ENCODE measurements around the gene C5orf52.
"Not testable (repeated sequence)": the region's sequence is repeated elsewhere in the genome, so short reads cannot be mapped to it uniquely, and the experiment has no call there.

C5orf52 gene

DNA sequence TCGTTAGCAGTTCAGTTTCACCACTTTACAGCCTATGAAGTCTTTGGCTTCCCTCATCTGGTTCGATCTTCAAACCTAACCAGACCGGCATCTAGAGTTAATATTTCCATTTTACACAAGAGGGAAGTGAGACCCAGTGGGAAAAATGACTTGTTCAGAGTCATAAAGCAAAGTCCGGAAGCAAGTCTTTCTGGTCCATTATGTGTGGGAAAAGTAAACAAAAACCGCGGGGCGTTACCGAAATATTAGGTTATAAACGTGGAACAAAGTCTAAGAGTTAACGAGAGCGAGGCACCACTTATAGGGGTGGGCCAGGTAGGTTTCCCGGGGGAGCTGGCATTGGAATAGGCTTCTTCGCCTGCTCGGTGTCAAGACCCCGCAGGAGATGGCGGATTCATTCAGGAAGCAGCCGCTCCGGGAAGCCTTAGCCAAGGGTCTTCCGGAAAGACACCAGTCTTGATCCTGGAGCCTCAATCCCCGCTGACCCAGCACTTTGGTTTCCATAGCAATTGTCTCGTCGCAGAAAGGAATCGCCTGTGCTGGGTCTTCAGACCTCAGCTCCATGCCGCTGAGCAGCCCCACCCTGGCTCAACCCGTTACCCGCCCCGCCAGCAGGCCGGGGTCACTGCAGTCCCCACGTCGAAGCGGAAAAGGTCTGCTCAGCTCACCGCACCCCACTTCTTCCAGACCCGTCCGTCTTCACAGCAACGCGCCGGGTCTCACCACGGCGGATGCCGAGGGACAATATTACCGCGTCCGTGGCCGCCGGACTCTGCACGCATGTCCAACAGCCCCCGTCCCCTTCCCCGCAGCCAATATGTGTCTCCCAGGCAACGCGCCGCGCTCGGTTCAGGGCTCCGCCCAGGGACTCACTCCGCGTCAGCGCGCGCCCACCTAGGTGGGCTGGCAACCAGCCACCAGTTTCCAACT lies at the start of gene C5orf52:
Gene C5orf52, plus strand, starts transcription at position 872 of the 930 bp plus-strand sequence. CDS start 82 bp downstream, outside the sequence.
- peak; percentile 80 for DNase-seq

DNA sequence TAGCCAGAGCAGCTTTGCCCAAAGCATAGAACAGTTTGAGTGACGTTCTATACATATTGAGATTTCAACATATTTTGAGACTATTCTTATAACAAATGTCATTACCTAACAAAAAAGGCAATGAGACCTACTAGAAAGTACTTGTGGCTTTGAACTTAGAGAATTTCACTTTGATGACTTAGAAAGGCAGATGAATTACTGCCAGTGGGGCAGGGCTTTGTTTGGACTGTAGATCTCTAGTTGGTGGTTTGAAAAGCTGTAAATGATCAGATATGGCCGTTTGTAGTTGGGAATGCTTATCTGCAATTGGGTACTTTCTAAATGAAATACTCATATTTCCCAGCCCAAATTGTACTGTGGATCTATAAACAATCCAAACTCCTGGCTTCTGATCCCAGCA lies 47.2 kb upstream of the C5orf52 start:
- no peak for DNase-seq

- no peak for DNase-seq
Measured at GRCh38 chr5:157626831-157627230, 44.5 kb upstream of the C5orf52 start.

DNA sequence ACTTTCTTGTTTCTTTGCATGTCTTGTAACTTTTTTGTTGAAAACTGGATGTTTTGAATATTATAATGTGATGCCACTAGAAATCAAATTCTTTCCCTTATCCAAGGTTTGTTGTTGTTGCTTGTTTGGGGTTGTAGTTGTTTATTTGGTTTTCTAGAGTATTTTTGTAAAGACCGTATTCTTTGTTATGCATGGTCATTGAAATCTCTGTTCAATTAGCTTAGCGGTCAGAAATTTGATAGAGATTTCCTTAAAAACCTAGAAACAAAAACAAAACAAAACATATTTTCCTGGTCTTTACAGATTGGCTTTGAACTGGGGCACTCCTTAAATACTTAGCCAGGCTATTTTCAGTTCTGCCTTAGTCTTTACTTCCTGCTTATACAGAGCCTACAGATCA lies 41.0 kb upstream of the C5orf52 start:
- no peak for DNase-seq

- DNase-seq = no peak
Measured at GRCh38 chr5:157640406-157641066, 30.8 kb upstream of the C5orf52 start.

GRCh38 chr5:157648275-157648990 lies 22.9 kb upstream of the C5orf52 start:
- no peak for DNase-seq

DNA sequence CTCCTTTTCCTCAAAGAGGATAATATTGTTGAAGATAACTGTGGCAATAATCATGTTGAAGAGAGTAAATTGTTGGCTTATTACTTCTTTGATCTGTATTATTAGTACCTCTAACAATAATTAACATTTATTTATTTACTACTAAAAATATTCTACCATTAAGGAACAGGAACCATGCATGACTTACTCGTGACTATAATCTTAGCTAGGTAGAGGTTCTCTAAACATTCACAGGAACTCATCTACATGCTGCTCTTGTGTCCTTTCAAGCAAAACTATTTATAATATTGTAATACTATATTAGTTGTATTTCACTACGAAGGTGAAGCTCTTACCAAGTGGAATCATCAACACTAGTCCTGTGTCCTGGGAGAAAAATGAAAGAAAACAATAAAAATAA lies 22.2 kb upstream of the C5orf52 start:
- no peak for DNase-seq

- DNase-seq = no peak
Measured at GRCh38 chr5:157650991-157651611, 20.2 kb upstream of the C5orf52 start.

GRCh38 chr5:157651623-157652376 lies 19.5 kb upstream of the C5orf52 start:
- DNase-seq = peak; percentile 77

DNA sequence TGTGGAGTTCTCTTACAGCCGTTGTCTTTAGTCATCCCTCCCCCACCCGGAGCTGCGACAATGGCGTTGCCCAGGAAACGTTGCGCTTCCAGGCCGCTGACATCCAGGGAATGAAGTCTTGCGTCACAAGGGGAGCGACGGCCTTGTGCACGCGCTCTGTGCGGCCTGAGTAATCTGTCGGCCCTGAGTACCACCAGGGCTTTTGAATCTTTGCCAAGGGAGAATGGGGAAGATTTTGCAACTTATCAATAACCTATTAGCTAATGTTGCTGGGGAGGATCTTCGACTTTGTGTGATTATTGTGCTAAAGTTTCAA lies 19.0 kb upstream of the C5orf52 start, which contains the start of gene SOX30:
Gene SOX30, minus strand, starts transcription at position 62 of the 316 bp plus-strand sequence. CDS start 360 bp downstream, outside the sequence.
- no peak for DNase-seq

DNA sequence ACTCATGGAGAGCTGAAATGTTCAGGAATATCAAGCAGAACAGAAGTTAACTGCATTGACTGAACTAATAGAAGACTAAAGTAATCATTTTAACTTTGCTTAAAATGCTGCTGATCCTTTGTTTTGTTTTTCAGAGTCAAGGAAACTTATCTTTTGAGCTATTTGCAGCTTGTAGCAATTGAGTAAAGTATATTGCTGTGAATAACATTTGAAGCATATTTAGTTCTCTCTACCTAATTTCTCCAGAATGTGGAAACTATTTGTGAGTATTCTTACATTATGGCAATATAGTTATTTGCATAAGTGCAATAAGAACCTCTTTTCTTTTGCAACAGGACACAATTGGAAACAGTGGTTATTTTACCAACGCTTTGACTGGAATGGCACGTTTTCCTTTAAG lies 13.8 kb upstream of the C5orf52 start:
- no peak for DNase-seq

DNA sequence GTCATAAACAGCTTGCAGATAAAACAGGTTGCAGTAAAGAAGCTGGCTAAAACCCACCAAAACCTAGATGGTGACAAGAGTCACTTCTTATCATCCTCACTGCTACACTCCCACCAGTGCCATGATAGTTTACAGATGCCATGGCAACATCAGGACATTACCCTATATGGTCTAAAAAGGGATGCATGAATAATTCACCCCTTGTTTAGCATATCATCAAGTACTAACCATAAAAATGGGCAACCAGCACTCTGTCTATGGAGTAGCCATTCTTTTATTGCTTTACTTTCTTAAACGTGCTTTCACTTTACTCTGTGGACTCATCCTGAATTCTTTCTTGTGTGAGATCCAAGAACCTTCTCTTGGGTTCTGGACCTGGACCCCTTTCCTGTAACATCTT lies 12.4 kb upstream of the C5orf52 start:
- no peak for DNase-seq

GRCh38 chr5:157659868-157660660 lies 11.3 kb upstream of the C5orf52 start:
- no peak for DNase-seq

DNA sequence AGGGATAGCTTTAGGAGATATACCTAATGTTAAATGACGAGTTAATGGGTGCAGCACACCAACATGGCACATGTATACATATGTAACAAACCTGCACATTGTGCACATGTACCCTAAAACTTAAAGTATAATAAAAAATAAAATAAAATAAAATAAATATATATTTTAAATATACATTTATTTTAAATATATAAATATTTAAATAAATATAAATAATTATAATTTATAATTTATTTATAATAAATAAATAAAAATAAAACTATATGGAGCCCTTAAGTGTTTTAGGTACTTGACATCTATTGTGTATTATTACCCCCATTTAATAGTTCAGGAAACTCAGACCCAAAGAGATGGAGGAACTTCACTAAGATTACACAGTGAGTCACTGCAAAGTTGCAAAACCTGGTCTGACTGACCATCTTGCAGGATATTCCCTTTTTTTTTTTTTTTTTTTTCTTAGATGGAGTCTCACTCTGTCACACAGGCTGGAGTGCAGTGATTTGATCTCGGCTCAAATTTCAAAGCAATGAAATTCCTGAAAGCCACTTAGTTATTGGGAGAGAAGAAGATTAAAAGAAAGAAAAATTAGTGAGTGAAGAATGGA lies 5.8 kb upstream of the C5orf52 start:
- no peak for DNase-seq

DNA sequence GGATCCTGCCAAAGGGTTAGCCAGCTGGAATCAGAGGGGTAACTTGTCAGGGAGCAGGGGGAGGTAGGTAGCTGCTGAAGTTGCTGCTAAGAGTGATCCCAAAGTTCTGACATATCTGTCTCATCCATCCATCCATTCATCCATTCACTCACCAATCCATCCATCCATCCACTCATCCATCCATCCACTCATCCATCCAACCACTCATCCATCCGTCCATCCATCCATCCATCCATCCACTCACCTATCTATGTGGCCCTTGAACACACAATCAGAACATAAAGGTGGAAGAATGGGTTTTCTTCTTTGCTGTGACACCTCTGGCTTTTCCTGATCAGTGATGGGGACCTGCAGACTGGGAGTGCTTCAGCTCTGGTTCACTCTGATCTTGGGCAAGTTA lies 3.0 kb upstream of the C5orf52 start:
- DNase-seq = no peak

- no peak for DNase-seq
Measured at GRCh38 chr5:157669701-157670097, 1.6 kb upstream of the C5orf52 start.

GRCh38 chr5:157671592-157672330 lies 428 bp downstream of the C5orf52 start:
- no peak for DNase-seq

- DNase-seq = no peak
Measured at GRCh38 chr5:157672976-157673375, 1.6 kb downstream of the C5orf52 start.

DNA sequence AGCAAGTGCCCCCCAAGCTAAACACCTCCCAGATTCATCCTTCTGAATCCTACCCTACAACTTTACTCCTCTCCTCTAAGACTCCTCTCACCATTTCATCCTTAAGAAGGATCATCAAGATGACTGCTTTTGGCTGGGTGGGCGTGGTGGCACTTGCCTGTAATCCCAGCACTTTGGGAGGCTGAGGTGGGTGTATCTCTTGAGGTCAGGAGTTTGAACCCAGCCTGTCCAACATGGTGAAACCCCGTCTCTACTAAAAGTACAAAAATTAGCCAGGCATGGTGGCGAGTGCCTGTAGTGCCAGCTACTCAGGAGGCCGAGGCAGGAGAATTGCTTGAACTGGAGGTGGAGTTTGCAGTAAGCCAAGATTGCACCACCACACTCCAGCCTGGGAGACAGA lies 3.0 kb downstream of the C5orf52 start:
- not testable (repeated sequence) for DNase-seq

DNA sequence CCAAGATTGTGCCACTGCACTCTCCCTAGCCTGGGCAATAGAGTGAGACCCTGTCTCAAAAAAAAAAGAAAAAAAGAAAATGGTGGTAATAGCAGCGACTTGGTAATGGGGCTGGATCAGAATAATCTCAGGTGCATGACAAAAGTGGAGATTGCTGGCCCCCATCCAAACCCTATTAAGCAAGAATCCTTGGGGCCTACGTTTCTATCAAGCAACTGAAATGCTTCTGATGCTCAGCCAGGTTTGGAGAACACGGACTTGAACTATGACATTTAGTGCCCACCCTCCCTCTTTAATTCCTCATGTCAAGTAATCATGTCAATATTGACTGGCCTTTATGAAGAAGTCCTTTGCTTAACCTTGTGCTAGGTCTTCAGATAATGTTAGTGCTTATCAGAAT lies 6.6 kb downstream of the C5orf52 start:
- DNase-seq = no peak
